Adipocyte (in vitro differentiated cells): ENCODE results near the gene EIF6.

Experiments
- DNase-seq: peaks from one replicate; pipeline ENCODE4 v3.0.0-alpha.2; 2015; ENCODE audit warnings: low read depth
- H3K27me3 ChIP-seq: replicated peaks from 2 replicates; pipeline ENCODE4 v1.7.0; 2013; ENCODE audit warnings: mild to moderate bottlenecking, low read length, moderate library complexity; ENCODE audit not compliant: control insufficient read depth, insufficient read depth
- H3K36me3 ChIP-seq: 2 replicates; pipeline ENCODE4 v1.7.0; 2013; ENCODE audit warnings: low read length, mild to moderate bottlenecking, moderate library complexity; ENCODE audit not compliant: control insufficient read depth, insufficient read depth, severe bottlenecking
- H3K4me1 ChIP-seq: 2 replicates; pipeline ENCODE4 v1.7.0; 2013; ENCODE audit warnings: mild to moderate bottlenecking, low read length, moderate library complexity; ENCODE audit not compliant: control insufficient read depth, insufficient read depth
- H3K4me3 ChIP-seq: 2 replicates; pipeline ENCODE4 v1.7.0; 2013; ENCODE audit warnings: mild to moderate bottlenecking, low read length, moderate library complexity
- H3K9ac ChIP-seq: 2 replicates; pipeline ENCODE4 v1.7.0; 2013; ENCODE audit warnings: mild to moderate bottlenecking, low read length, moderate library complexity
- H3K9me3 ChIP-seq: 2 replicates; pipeline ENCODE4 v1.7.0; 2013; ENCODE audit warnings: mild to moderate bottlenecking, low read length, moderate library complexity; ENCODE audit not compliant: control insufficient read depth

Gene EIF6

DNA sequence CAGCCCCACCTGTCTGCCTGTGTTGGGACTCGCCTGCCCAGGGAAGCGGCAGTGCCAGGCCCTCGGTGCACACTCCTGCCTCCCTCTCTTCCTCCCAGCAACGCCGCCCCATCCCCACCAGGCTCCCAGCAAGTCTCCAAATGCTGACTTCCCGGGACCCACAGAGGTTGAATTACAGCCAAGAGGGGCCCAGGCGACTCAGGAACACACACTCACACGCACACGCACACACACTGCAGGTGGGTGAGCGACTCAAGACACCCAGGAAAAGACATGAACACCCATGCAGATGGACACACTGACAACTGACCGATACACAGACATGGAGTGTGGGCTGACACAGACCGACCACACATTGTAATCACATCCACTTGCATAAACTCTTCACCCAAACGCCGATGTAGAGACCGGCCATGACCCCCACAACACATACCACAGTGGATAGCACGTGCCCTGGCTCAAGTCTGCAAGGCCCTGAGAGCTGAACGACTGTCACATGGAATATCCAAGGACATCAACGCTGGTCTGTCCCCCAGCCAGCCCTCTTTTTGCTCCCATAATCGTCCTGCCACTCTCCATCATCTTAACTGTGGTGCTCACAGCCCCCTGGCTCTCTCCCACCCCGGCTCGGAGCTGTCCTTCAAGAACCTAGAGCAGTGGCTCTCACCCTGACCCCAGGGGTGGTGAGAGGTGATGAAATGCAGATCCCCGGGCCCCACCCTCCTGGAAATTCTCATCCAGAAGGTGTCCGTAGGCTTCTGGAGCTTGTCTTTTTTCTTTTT is 8.1 kb upstream of the EIF6 start:
- Histone ChIP-seq H3K36me3 (no peaks in the 10 kb centered on the region), H3K9me3 (no peaks in the 10 kb centered on the region), H3K4me3 (no peak overlapping the region), H3K9ac (no peak overlapping the region), H3K4me1 (peaks cover 7% of the 10 kb centered on the region), H3K27me3 (peaks cover 34% of the 10 kb centered on the region)
- DNase-seq, result no peak

DNA sequence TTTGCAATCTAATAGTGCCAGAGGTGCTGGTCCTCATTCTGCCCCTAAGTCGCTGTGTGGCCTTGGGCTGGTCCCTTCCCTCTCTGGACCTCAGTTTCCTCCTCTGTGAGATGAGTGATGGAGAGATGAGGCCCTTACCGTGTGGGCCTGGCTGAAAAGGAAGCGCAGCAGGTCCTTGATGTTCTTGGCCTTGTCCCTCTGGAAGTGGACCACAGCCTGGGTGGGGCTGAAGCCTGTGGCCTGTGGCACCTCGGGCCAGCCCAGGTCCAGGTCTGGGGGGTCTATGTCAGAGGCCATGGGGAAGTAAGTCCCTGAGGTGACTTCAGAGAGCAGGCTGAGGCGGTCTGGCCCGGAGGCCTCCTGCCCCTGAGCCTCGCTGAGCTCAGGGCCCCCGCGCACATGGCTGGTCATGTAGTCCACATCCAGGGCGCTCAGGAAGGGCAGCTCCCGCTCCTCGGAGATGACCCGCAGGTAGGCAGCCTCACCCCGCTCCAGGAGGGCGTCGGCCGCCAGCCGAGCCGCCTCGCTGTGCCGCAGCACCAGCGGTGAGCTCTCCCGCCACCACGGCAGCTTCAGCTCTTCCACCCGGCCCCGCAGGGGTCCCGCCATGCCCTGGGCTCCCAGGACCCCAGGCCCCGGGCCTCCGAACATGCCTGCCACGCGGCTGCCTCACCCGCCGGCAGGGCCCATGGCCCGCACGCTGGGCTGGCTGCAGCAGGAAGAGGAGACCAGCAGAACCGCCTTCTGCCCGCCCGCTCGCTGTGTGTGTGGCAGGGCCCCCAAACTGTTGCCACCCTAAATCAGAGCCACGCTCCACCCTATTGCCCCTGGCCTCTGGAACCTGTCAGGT is 7.3 kb upstream of the EIF6 start, which contains the start of gene FAM83C:
Gene FAM83C (minus strand): TSS at position 772 of the 850 bp plus-strand sequence. CDS start 121 bp downstream, at position 651.
- H3K27me3 ChIP-seq, result peaks cover 35% of the 10 kb centered on the region
- H3K36me3 ChIP-seq, result no peaks in the 10 kb centered on the region
- no peak within 1 kb of the TSS for H3K4me3 ChIP-seq
- no peak for DNase-seq
- peaks cover under 1% of the 10 kb centered on the region for H3K4me1 ChIP-seq
- no peak within 1 kb of the TSS for H3K9ac ChIP-seq
- H3K9me3 ChIP-seq, result no peaks in the 10 kb centered on the region

DNA sequence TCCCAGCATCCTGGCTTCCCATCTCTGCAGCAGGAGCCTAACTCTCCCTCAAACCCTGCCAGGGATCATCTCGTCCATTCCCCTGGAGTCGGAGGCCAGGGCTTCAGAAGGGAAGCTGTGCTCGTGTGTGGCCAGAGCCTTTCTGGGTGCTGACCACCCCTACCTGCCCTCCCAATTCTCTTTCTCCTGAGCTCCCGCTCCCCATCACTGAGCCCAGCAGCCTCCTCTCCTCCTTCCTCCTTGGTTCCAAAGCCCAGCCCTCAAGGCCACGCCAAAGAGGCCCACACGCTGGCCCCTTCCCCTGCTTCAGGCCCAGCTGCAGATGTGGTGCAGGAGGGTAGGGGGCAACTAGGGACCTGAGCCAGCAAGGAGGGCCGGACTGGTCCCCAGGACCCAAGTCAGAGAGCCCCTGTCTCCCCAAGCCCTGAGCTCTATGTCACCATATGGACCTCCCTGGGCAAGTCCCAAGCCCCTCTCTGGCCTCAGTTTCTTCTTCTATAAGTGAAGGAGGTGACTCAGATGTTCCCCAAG is 6.4 kb upstream of the EIF6 start:
- H3K9ac ChIP-seq, result no peak overlapping the region
- H3K9me3 ChIP-seq, result no peaks in the 10 kb centered on the region
- H3K4me3 ChIP-seq, result no peak overlapping the region
- H3K36me3 ChIP-seq, result no peaks in the 10 kb centered on the region
- no peaks in the 10 kb centered on the region for H3K4me1 ChIP-seq
- H3K27me3 ChIP-seq, result peaks cover 35% of the 10 kb centered on the region
- DNase-seq, result no peak

DNA sequence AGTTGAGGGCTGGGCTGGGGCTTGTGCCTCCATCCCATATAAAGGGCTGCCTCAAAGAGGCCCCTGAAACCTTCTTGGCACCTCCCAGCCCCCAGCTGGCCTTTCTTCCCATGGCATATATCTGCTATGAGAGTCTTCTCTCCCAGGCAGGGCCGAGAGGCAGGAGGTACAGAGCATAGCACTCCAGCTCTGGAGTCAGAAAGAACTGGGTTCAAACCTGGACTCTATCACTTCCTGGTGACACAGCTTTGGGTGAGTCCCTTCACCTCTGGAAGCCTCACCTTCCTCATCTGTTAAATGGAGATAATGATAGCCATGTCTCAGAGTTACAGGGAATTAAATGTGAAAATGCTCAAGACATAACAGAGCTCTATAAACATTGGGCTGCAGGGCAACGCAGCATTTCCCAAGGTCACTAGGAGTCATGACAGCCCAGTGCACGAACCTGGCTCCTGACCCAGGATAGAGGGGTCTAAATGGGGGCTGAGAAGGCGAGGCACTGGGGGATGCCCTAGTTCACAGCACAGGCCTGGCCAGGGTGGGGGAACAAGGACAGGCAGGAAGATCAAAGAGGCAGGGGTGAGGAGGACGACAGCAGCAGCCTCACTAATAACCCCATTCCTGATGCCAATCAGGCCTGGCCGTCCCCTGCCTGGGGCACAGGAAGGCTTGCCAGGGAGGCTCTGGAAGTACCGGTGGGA is 5.8 kb upstream of the EIF6 start:
- DNase-seq, result no peak
- no peak overlapping the region for H3K4me3 ChIP-seq
- H3K36me3 ChIP-seq, result no peaks in the 10 kb centered on the region
- H3K27me3 ChIP-seq, result peaks cover 30% of the 10 kb centered on the region
- H3K9me3 ChIP-seq, result no peaks in the 10 kb centered on the region
- no peaks in the 10 kb centered on the region for H3K4me1 ChIP-seq
- H3K9ac ChIP-seq, result no peak overlapping the region

DNA sequence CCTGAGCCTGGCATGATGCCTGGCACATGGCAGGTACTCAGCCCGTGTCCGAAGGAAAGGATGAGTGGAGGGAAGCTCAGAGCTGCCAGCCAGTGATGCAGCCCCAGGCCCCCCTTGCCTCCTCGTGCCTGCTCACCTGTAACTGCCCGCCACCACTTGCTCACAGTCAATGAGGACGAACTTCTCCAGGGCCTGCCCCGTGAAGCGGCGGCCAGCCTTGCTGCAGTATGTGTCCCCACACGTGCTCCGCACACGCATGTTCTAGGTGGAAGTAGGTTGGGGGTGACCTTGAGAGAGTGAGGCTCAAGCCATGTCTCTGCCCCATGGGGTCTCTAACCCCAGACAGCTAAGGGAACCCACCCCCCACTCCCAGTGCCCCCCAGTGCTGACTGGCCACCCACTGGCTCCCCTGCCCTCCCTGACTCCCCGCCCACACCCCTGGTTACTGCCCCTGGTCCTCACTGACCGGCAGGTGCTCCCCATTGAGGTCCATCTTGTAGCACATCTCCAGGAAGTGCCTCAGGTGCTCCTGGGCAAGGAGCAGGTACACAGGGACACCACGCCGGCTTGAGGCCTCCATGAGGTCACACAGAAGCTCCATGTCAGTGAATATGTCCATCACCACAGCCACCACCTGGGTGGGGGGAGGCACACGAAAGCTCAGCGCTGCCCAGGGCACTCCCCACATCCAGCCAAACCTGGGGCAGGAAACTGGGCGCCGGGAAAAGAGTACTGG is 3.9 kb upstream of the EIF6 start:
- DNase-seq, result no peak
- Histone ChIP-seq H3K4me1 (peaks cover 11% of the 10 kb centered on the region), H3K27me3 (peaks cover 21% of the 10 kb centered on the region), H3K9me3 (no peaks in the 10 kb centered on the region), H3K9ac (no peak overlapping the region), H3K4me3 (no peak overlapping the region), H3K36me3 (no peaks in the 10 kb centered on the region)

DNA sequence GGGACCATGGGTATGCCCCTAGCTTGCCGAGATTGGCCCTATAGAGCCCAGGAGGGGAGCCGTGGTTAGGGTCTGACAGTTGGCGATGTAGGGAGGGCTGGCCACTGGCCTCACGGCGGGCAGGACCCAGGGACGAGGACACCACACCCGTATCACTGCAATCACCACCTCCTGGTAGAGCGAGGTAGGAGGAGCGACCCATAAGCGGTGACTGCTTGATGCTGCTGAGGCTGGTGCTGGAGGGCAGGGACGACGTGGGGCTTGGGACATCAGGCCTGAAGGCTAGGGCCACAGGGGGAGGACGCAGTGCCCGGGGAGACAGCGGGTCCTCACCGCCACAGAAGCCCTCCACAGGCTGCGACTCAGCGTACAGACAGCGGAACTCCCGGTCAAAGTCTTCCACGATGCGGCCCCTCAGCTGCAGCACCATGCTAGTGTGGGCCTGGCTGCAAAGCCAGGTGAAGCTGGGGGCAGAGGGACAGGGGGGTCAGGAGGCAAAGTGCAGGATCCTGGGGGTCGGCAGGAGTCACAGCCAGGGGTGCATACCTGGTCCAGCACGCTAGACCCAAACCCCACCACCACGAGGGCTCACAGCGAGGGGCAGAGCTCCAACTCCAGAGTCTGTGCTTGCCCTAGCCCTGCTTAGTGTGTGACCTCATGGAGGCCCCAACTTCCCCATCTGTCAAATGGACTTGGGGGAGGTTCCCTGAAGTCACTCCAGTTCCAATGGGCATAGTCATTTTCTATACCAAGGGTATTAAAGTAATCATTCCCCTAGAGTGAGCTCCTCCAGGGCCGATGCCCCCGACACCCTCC is 3.1 kb upstream of the EIF6 start:
- H3K4me1 ChIP-seq, result peaks cover 15% of the 10 kb centered on the region
- no peaks in the 10 kb centered on the region for H3K36me3 ChIP-seq
- no peak overlapping the region for H3K9ac ChIP-seq
- no peak overlapping the region for H3K4me3 ChIP-seq
- no peaks in the 10 kb centered on the region for H3K9me3 ChIP-seq
- peaks cover 13% of the 10 kb centered on the region for H3K27me3 ChIP-seq
- DNase-seq, result no peak

DNA sequence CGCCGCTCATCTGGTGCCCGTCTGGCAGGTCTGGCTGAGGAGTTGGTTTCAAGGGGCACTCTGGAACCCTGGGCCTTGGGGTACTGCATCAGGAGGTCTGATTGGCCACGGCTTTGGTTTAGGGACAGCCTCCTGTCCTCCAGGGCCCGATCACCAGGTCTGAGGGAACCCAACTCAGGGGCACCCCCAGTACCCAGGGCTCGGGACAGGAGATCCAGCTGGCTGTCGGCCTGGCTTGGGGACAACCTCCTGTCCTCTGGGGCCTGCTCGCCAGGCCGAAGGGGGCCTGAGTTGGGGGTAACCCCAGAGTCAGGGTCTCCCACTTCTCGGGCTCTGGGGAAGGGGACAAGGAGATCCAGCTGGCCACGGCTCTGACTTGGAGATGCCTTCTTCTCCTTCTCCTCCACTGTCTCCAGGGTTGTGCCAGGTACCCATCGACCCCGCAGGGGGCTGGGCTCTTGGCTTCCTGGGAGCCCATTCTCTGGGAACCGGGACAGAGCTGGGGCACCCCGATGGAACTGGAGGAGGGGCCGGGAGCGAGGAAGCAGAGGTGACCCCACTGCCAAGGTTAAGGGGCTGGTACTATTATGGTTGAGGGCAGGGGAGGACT is 2.4 kb upstream of the EIF6 start:
- DNase-seq, result no peak
- Histone ChIP-seq H3K27me3 (peaks cover 10% of the 10 kb centered on the region), H3K4me1 (peaks cover 15% of the 10 kb centered on the region), H3K9me3 (no peaks in the 10 kb centered on the region), H3K9ac (no peak overlapping the region), H3K36me3 (no peaks in the 10 kb centered on the region), H3K4me3 (no peak overlapping the region)

DNA sequence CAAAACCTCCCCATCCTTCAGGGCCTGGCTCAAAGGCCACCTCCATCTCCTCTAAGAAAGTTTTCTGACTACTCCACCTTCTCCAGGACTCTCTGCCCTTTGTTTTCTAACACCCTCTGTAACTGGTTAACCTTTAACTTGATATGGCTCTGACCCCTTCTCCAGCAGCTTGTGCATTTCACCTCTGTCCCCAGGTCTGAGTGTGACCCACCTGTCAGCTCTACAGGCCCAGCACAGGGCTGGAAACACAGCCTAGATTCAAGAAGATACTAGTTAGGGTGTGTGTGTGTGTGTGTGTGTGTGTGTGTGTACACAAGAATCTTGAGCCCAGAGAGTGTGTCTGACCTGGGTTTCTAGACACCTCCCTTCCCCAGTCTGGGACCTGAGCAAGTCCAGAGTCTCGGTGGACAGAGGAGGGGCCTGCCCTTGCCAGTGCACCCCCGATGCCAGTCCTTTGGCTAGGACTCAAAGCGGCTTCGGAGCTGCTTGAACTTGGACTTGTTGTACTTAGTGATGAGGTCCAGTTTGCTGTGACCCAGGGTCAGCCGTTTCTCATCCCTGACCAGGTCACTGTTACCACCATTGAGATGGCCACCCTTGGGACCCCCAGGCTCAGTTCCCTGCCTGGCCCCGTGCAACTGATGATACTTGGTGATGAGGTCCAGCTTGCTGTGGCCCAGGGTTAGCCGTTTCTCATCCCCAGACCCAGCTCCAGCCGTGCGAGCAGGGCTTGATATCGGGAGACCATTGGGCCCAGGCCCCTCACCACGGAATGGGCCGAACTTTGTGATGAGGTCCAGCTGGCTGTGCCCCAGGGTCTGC is 1.7 kb upstream of the EIF6 start:
- H3K36me3 ChIP-seq, result no peaks in the 10 kb centered on the region
- no peak for DNase-seq
- no peak overlapping the region for H3K9ac ChIP-seq
- H3K4me1 ChIP-seq, result peaks cover 15% of the 10 kb centered on the region
- H3K4me3 ChIP-seq, result no peak overlapping the region
- no peaks in the 10 kb centered on the region for H3K9me3 ChIP-seq
- peaks cover 10% of the 10 kb centered on the region for H3K27me3 ChIP-seq

DNA sequence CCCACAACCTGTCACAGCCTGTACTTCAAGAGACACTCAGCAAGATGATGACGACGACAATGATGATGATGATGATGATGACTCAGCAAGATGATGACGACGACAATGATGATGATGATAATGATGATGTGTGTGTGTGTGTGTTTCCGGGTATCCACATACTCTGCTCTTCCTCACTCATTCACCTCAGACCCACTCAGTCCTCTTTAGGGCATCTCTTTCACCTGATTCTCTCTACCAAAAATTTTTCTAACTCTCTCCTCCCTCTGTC is 1.2 kb upstream of the EIF6 start:
- peaks cover 8% of the 10 kb centered on the region for H3K27me3 ChIP-seq
- no peak for DNase-seq
- no peak overlapping the region for H3K9ac ChIP-seq
- no peaks in the 10 kb centered on the region for H3K9me3 ChIP-seq
- no peak overlapping the region for H3K4me3 ChIP-seq
- H3K36me3 ChIP-seq, result peaks cover 1% of the 10 kb centered on the region
- H3K4me1 ChIP-seq, result peaks cover 15% of the 10 kb centered on the region
